ENCODE measurements around the gene ITPKC.
"Not testable (repeated sequence)": the region's sequence is repeated elsewhere in the genome, so short reads cannot be mapped to it uniquely, and the experiment has no call there.

Gene ITPKC

DNA sequence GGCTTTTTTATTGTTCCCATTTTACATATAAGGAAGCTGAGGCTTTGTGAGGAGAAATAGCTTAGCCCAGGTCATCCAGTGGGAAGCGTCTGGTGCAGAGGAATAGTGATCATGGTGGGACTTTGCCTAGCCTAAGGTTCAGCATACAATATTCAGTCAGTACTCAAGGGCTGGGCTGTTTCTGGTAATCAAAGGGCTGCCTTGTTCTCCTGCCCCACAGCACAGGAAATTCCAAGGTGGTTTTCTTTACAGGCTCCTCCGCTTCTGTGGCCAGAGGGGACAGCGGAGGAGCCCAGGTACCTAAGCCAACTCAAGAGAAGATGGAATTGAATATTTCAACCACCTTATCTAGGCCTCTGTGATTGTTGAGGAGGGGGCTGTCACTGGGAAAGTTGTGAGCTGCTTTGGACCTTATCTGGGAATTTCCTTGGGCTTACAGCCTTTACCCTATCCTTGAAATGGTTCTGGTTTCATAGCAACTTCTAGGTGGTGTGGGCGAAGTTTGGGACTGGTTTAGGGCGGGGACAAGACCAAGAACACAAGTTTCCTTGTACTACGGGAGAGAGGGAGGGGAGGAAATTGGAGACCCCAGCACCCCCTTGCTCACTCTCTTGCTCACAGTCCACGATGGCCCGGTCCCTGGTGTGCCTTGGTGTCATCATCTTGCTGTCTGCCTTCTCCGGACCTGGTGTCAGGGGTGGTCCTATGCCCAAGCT, 58.2 kb downstream of the ITPKC start, which contains the start of gene MIA:
Gene MIA, plus strand, starts transcription at position 606 of the 716 bp plus-strand sequence. Its CDS starts 22 bp downstream, at position 628.
- DNase-seq: no peak

DNA sequence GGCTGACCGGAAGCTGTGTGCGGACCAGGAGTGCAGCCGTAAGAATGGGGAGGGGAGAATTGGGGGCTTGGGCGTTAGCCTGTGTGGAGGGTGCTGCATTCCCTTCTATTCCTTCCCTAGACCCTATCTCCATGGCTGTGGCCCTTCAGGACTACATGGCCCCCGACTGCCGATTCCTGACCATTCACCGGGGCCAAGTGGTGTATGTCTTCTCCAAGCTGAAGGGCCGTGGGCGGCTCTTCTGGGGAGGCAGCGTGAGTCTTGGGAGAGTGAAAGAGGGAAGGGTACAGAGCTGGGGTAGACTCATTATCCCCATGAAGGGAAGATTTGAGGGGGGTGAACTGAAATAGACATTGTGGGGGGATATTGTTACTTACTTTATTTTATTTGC, 58.7 kb downstream of the ITPKC start:
- no peak for DNase-seq

DNA sequence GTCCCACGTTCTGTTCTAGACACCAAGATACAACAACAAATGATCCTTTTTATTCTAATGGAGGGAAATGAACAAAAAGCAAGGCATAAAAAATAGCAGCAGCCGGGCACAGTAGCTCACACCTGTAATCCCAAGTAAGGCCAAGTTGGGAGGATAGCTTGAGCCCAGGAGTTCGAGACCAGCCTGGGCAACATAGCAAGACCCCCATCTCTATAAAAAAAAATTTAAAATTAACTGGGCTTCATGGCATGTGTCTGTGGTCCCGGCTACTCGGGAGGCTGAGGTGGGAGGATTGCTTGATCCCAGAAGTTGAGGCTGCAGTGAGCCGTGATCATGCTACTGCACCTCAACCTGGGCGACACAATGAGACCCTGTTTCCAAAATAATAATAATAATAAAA, 59.5 kb downstream of the ITPKC start:
- no peak for DNase-seq

DNA sequence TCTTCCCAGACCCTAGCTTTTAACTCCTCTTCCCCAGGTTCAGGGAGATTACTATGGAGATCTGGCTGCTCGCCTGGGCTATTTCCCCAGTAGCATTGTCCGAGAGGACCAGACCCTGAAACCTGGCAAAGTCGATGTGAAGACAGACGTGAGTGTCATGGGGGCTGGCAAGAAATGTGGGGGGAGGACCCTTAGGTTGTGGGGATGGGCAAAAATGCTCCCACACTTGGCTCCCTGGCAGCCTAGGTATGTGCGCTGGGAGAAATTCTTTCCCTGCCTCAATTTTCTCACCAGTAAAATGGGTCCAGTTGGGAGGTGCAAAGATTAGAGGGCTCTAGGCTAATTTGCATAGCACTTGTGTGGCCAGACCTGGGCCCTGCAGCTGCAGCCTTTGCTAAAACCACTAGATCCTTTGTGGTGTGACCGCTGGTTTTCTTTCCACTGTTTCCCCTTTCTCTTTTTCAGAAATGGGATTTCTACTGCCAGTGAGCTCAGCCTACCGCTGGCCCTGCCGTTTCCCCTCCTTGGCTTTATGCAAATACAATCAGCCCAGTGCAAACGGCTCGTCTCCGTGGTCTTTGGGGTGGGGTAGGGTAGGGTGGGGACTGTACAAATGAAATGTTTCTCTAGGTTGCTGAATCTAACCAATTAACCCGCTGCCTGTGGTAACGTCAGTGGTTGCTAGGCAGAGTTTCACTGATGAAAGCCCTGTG, 60.2 kb downstream of the ITPKC start:
- DNase-seq: peak; percentile 94

DNA sequence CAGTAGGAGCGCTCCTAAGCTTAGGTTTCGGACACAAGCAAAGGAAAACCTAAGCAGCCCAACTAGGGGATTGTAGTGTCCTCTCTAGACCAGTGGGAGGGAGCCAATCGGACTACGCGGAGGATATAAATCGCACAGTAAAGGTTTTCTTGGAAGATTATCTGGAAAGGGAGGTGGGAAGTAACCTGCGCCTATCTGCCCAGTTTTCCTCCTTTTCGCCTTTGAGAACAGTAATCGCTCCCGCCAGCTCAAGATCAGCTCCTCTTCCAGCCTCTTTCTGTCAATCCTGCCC, 60.7 kb downstream of the ITPKC start:
- DNase-seq: no peak

DNA sequence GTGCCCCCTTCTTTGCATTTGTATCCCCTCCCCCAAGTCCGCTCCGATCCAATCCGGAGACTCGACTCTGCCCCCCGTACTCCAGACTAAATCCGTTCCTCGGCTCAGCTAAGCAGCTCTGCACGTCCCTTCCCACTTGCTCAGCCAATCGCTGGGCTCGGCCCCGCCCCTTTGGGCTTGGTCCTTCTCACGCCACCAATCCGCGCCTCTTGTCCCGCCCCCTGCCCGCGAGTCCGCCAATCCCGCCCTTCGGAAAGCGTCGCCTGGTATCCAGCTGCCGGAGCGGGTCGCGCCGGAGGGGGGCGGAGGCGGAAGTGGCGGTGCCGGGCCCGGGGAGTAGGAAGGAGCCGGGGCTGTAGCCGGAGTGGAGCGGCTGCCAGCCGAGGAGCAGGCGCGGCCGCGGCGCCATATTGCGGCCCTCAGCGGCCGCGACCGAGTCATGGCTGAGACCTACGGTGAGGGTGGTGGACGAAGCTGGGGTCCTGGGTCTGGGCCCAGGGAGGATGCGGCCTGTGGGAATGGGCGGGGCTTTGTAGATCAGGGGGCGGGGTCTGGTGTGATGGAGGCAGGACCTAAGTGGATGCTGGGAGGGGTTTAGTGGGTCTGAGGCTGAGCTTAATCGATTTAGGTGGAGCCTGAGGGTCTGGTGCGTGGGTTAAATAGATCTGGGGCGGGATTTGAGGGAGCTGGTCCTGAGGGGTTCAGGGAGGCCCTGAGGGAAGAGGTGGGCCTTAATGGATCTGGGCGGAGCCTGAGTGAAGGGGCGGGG, 61.2 kb downstream of the ITPKC start, which contains the start of gene RAB4B:
Gene RAB4B, plus strand, starts transcription at position 311 of the 769 bp plus-strand sequence. Its CDS starts 129 bp downstream, at position 440.
- DNase-seq: peak; percentile 99 to 100

DNA sequence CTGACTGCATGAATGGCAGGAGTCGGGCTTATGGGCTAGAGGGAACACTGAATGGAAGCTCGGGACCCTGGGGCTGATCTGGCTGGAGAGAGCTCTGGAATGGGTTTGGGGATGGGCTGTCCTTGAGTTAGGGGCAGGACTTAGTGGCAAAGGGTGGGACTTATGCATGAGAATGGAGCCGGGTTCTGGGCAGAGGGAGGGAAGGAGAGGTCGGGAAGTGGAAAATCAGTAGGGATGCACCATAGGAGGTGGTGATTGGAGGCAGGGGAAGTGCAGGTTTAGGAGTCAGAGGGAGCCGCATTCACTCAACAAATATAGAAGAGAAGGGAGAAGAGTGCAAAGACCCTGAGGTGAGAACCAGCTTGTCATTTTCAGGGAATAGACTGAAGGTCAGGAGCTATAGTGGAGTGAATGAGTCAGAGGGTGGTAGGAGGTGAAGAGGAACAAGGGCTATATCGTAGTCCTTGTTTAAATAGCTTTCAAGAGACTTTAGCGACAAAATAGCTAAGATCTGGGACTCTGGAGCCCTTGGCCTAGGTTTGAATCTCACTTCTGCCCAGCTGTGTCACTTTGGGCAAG, 61.9 kb downstream of the ITPKC start:
- no peak for DNase-seq

DNA sequence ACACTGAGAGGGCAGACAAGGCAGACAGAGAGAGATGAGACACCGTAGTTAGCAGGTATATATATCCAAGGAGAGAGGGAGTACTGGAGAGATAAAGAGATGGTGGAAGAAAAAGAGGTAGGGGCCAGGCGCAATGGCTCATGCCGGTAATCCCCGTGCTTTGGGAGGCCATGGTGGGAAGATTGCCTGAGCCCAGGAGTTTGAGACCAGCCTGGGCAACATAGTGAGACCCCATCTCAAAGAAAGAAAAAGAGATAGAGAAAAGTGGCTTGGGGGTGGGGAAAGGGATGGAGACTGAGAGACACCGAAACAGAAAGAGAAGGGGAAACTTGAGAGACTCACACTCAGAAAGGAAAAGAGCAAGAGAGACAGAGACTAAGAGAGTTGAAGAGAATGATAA, 63.7 kb downstream of the ITPKC start:
- DNase-seq: no peak

DNA sequence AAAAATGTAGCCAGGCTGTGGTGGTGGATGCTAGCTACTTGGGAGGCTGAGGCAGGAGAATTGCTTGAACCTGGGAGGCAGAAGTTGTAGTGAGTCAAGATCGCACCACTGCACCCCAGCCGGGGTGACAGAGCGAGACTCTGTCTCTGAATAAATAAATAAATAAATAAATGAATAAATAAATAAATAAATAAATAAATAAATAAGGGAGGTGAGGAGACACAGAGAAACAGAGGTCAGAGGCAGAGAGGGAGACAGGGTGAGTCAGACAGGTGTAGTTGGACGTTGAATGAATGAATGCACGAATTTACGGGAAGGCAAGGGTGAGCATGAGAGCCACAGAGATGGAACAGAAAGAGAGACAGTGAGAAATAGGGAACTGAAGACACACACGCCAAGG, 64.2 kb downstream of the ITPKC start:
- no peak for DNase-seq

DNA sequence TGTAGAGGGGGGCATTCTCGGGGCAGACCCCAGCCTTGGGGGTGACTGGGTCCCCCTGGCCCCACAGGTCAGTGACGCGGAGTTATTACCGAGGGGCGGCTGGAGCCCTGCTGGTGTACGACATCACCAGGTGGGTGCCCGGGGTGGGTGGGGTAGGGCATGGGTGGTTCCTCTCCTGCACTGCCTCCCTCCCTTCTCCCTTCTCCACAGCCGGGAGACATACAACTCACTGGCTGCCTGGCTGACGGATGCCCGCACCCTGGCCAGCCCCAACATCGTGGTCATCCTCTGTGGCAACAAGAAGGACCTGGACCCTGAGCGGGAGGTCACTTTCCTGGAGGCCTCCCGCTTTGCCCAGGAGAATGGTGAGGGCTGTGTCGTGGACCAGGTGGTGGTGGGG, 66.8 kb downstream of the ITPKC start:
- no peak for DNase-seq

DNA sequence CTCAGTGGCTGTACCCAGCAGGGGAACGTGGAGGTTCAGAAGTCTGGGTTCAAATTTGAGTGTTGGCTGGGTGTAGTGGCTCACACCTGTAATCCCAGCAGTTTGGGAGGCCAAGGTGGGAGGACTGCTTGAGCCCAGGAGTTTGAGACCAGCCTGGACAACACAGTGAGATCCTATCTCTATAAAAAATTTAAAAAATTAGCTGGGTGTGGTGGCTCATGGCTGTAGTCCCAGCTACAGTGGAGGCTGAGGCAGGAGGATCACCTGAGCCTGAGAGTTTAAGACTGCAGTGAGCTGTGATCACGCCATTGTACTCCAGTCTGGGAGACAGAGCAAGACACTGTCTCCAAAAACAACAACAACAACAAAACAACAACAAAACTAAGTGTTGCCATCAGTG, 67.2 kb downstream of the ITPKC start:
- not testable (repeated sequence) for DNase-seq

DNA sequence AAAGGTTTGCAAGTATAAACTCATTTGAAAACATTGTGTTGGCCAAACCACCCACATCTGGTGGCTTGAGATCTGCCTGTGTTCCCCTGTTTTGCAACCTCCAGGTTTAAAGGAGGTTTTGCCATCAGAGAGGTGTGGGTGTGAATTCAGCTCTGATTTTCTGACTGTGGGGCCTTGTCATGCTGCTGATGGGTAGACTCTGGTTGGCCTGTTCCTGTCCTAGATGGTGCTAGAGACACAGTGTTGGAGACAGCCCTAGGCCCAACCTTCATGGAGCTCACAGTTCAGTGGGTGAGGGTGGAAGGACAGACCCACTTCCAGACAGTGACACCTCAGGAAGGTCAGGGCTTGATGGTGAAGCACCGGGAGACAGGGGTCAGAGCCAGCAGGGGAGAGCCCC, 68.6 kb downstream of the ITPKC start:
- DNase-seq: no peak

DNA sequence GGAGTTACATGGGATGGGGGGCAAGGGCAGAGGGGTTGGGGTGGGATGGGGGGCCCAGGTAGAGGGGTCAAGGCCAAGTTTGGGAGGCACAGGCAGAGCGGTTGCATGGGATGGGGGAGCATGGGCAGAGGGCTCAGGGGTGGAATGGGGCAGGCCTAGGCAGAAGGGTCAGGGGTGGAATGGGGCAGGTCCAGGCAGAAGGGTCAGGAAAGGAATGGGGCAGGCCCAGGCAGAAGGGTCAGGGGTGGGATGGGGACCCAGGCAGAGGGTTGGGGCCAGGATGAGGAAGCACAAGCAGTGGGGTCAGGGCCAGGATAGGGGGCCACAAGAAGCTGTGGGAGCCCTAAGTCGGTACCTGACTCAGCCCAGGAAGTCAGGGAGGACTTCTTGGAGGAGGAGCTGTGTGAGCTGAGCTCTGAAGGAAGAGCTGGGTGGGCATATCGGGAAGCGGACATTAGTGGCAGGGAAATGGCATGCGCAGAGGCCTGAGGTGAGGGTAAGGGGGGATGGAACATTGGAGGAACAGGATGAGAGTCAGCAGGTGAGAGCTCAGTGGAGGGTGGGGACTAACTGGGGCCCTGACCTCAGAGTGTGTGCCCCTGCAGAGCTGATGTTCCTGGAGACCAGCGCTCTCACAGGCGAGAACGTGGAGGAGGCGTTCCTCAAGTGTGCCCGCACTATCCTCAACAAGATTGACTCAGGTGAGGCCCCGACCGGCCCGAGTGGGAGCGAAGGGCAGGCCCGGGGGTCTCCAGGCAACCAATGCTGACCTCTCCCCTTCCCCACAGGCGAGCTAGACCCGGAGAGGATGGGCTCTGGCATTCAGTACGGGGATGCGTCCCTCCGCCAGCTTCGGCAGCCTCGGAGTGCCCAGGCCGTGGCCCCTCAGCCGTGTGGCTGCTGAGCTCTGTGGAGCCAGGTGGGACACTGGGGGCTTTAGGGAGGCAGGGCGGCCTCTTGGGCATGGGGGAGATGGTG, 69.4 kb downstream of the ITPKC start:
- DNase-seq: no peak

All from NCI-H446 (cell line).